Retina (tissue), 1 donor: Measurements from ENCODE around the gene CCM2L.

Experiments
- DNase-seq: peaks from one replicate; pipeline ENCODE4 v3.0.0-alpha.2; 2016

Gene CCM2L

DNA sequence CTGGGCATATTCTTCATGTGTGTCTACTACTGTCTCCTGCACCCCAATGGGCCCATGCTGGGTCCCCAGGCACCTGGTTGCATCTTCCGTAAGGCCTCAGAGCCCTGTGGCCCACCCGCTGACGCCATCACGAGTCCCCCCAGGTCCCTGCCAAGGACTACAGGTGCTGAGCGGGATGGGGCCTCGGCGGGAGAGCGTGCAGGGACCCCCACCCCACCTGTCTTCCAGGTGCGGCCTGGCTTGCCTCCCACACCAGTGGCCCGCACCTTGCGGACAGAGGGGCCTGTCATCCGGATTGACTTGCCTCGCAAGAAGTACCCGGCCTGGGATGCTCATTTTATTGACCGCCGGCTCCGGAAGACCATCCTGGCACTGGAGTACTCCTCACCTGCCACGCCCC, 13.2 kb upstream of the CCM2L start:
- DNase-seq = no peak

DNA sequence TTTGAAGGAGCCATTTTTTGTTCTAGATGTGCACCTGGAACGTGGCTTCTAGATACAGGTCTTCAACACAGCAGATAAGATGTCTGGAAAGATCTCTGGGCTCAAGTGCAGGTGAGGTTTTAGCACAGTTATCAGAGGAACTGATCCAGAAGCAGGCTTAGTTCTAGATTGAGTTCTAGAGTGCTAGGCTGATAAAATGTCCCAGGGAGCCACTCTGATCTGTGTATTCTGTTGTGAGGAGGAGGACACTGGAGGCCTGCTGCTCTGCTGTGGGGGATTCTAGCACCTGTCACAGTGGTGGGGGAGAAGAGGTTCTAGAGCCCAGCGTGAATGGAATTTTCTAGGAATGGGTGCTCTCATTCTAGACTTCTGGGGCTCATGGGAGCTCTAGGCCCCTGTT, 12.0 kb upstream of the CCM2L start:
- no peak for DNase-seq

DNA sequence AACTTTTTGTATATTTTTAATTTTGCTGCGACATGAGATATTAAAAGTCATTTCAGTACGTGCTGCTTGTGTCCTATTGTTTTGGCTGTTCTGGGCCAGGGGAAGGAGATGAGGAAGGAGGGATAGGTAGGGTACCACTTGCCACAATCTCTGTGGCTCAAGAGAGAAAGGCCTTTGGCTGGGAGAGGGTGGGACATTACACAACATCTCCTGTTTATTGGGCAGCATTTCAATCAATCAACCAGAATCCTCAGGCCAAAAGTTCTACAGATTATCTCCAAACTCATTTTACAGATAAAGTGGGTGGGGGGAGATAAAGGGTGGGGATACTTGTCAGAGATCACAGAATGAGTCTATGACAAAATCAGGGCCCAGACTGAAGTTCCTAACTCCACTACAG, 6.9 kb upstream of the CCM2L start:
- DNase-seq = no peak

DNA sequence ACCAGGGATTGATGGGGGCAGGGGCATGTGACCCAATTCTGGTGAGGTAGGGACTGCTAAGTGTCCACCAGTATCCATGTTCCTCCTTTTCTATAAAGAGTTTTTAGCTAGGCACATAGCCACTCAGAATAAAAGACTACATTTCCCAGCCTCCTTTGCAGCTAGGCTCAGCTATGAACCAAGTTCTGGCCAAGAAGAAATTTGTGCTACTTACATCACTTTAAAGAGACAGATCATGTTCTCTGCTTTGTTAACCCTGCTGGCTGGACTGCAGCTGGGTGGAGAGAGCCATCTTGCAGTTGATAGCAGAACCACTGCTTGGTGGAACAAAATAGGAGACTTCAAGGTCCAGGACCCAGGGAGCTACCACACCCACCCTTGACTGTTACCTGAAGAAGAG, 5.3 kb upstream of the CCM2L start:
- DNase-seq = no peak

DNA sequence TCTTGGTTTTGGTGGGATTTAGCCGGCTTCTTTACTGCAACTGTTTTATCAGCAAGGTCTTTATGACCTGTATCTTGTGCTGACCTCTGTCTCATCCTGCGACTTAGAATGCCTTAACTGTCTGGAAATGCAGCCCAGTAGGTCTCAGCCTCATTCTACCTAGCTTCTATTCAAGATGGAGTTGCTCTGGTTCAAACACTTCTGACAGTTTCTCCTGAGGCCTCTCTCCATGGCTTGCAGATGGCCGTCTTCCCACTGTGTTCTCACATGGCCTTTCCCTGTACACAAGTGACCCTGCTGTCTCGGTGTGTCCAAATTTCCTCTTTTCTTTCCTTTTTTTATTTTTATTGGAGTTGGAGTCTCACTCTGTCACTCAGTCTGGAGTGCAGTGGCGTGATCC, 4.2 kb upstream of the CCM2L start:
- no peak for DNase-seq

- DNase-seq = no peak
These were observed 3.1 kb upstream of the CCM2L start for GRCh38 chr20:32006841-32007786.

- DNase-seq = no peak
These were observed 2.2 kb upstream of the CCM2L start for GRCh38 chr20:32007787-32008616.

GRCh38 chr20:32009564-32009963, 674 bp upstream of the CCM2L start:
- no peak for DNase-seq

DNA sequence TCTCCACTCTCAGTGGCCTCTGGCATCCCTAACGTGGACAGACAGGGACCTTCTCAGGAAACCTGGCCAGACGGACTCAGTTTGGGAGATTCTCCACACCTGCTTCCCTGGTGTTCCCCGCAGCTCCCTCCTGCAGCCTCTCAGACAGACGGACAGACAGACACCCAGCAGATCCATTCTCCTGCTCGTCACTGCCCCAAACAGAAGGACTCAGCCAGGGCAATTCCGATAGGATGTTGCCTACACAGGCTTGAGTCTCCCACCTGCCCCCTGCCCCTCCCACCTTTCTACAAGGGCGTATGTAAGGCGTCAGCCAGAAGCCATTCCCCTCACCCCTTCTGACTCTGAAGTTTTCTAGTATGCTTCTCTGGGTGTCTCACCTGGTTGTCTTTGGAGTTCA, 428 bp downstream of the CCM2L start:
- no peak for DNase-seq

- no peak for DNase-seq
These were observed 2.0 kb downstream of the CCM2L start for GRCh38 chr20:32012159-32012688.

GRCh38 chr20:32013326-32013725, 3.1 kb downstream of the CCM2L start:
- no peak for DNase-seq

DNA sequence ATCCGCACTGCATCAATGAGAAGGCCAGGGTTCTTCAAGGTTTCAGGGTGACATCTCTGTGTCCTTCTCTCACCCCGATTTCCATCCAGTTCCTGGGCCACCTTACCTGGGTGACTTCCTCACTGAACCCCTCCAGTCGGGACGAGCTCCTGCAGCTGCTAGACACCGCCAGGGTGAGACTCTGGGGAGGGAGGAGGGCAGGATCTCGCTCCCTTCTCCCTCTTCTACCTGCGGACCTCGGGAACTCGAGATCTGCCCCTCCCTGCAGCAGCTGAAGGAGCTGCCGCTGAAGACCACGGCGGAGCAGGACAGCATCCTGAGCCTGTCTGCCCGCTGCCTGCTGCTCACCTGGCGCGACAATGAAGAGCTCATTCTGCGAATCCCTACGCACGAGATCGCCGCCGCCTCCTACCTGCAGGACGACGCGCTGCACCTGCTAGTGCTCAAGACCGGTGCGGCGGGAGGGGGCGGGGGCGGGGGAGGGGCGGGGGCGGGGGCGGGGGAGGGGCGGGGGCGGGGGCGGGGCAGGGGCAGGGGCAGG, 7.5 kb downstream of the CCM2L start:
- peak; percentile 22 for DNase-seq

DNA sequence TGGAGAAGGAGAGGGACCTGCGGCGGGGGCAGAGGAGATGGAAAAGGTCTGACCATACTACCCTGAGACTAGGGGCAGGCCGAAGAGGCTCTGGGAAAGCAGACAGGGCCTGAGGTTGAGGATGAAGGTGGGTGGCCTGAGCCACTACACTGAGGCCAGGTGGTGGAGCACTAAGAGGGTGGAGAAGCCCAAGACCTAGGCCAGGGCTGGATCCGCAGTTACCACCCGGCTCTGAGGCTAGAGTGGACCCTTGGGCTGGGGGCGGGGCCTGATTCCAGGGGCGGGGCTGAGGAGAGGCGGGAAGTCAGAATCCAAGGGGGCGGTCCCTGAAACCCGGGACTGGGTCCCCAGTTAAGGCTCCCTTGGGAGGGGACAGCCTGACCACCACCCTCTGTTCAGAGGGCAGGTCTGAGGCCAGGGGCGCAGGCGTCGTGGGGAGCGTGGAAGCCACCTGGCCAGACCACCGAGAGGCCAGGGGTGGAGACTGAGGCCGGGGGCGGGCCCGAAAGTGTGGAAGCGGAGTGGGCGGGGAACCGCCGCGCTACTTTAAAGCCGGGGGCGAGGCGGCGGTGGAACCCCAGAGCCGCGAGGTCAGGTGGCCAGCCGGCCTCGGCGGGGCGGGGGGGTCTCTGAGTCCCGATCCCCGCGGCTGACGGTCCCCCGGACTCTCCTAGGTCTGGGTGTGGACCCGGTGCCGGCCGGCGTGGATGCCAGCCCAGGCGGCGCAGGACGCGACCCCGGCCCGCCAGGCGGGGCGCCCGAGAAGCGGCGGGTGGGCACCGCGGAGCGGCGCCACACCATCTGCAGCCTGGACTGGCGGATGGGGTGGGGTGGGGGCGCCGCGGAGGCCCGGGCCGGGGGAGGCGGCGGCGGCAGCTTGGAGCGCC, 8.3 kb downstream of the CCM2L start:
- DNase-seq = peak; percentile 88

DNA sequence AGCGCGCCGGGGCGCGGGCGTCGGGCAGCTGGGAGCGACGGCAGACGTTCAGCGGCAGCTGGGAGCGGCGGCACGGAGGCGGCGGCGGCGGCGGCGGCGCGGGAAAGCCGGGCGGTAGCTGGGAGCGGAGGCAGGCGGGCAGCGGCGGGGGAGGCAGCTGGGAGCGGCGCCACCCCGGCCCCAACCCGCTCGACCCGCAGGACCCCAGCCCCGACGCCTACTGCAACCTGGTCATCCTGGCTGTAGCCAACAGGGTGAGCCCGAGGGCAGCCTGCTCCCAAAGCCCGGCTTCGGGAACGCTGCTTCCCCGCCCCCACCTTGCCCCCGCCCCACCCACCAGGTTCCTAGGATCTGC, 8.9 kb downstream of the CCM2L start:
- peak; percentile 33 for DNase-seq

- DNase-seq = no peak
These were observed 9.6 kb downstream of the CCM2L start for GRCh38 chr20:32019563-32020463.

- no peak for DNase-seq
These were observed 10.9 kb downstream of the CCM2L start for GRCh38 chr20:32021091-32021490.

- DNase-seq = no peak
These were observed 14.6 kb downstream of the CCM2L start for GRCh38 chr20:32024683-32025295.

- no peak for DNase-seq
These were observed 17.4 kb downstream of the CCM2L start for GRCh38 chr20:32027643-32028042.

DNA sequence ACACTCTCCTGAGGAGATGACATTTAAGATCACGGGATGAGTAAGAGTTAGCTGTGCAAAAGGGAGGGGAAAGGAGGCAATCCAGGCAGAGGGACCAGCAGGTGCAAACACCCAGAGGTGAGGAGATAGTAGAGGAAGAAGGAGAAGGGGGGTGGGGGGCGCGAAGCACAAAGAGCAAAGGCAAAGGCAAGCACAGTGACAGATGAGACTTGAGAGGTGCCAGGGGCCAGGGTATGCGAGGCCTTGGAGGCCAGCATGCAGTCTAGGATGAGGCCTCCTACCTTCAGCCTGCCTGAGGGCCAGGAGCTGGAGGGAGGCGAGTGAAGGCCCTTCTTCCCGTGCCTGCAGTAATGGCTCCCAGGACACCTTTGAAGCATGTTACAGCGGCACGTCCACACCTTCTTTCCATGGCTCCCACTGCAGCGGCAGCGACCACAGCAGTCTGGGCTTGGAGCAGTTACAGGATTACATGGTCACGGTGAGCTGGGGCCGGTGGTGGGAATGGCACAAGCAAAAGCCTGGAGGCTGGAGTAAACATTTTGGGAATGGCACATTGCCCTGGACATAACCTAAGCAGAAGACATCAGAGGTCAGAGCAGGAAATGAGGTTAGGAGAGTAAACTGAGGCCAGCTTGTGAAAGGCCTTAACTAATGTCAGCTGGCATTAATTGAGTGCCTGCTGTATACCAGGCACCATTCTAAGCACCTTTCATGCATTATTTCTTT, 18.6 kb downstream of the CCM2L start:
- DNase-seq = peak; percentile 77

DNA sequence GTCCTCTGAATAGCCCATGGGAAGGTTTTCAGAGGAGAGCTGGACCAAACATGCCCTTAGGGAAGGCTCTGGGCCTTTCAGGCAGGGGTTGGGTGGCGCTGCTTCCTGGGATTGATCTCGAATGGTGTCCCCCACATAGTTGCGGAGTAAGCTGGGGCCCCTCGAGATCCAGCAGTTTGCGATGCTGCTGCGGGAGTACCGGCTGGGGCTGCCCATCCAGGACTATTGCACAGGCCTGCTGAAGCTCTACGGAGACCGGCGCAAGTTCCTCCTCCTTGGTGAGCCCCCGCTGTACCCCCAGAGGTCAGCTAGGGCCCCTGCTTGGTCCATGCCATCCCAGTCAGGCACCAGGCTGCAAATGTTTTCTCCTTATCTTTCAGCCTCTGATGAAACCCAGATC, 19.3 kb downstream of the CCM2L start:
- no peak for DNase-seq
